ENCODE measurements around the gene MKLN1. TPM values are rescaled to one million over a fixed set of nuclear protein-coding genes. Genes with fewer than 3 reads are reported as not detected.

MKLN1 gene
- total and polyA plus RNA-seq, 2 donors (not counting 1 experiment from before 2014, with no cell fraction given): 8.5 to 68.4 TPM

DNA sequence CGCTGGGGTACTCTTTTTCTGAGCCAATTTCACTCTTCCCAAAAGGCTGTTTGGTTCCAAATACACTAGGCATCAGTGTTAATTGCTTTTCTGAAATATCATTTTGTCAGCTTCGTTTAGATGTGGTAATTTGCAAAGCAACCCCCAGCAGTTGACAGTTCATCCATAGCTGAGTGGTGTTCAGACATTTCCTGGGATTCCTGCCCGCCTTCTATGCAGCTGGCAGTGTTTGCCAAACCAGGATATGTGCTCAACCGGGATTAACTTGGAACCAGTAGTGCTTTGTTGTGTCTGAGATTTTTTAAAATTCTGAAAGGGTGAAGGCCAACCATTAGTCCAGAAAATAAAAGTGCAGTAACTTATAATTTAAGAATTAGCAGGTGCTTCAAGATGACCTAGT is 25.2 kb upstream of the MKLN1 start:
- H3K4me2 ChIP-seq (replicated peaks; ENCODE audit: low read depth, low read length, poor library complexity, severe bottlenecking): no peak overlapping the region
- WGBS (ENCODE audit: insufficient coverage): 91% methylated on average over 3 of the region's 4 CpGs
- CTCF ChIA-PET: interaction anchor here (0.7 to 3.4 kb wide), 24 partner anchors 10 to 406 kb away, joined by 3 to 25 read pairs (median 4); no protein-coding TSS in a partner anchor

More for the DNA sequence above, 25.2 kb upstream of the MKLN1 start:
- POLR2A ChIA-PET: interaction anchor here (0.8 kb wide), 1 partner anchor 195 kb away, joined by 4 read pairs; no protein-coding TSS in a partner anchor
- no peak for ATAC-seq (ENCODE audit: low read depth)
- Histone ChIP-seq H3K4me3 (ENCODE audit: control extremely low read depth in 1 of 5, extremely low read depth in 1 of 5, insufficient read depth in 1 of 5, low read depth in 2 of 5, low read length in 4 of 5) (no peak overlapping the region), H3K4me1 (ENCODE audit: control insufficient read depth in 2 of 2, insufficient read depth in 2 of 2, low read length in 2 of 2) (no peaks in the 10 kb centered on the region), H3K9ac (ENCODE audit: low read length) (no peak overlapping the region), H3K79me2 (ENCODE audit: control insufficient read depth, insufficient read depth, low read length) (no peaks in the 10 kb centered on the region), H3K9me3 (ENCODE audit: control extremely low read depth in 1 of 3, control insufficient read depth in 2 of 3, insufficient read depth in 1 of 3, low read length in 2 of 3) (peaks cover 0 to 10% (median 10%) of the 10 kb centered on the region in 3 donors), H4K20me1 (ENCODE audit: control insufficient read depth, insufficient read depth, low read length, poor library complexity, severe bottlenecking) (no peaks in the 10 kb centered on the region), H3K27ac (ENCODE audit: low read length in 2 of 2) (no peak overlapping the region), H3K27me3 (replicated peaks in 1 of 4; ENCODE audit: control extremely low read depth in 1 of 4, control insufficient read depth in 3 of 4, insufficient read depth in 4 of 4, low read length in 3 of 4) (no peaks in the 10 kb centered on the region), H2AFZ (ENCODE audit: insufficient read depth, low read depth, low read length, poor library complexity, severe bottlenecking) (no peak overlapping the region), H3K36me3 (replicated peaks in 1 of 2; ENCODE audit: control extremely low read depth in 1 of 2, control insufficient read depth in 1 of 2, extremely low read depth in 1 of 2, insufficient read depth in 2 of 2, low read length in 1 of 2) (no peaks in the 10 kb centered on the region)
- H3K4me3 Mint-ChIP-seq: no peak overlapping the region
- peaks cover 4% of the 10 kb centered on the region for H3K9me3 Mint-ChIP-seq (ENCODE audit: insufficient read depth)
- intact Hi-C loops (cut with micrococcal nuclease): loop anchor here (5.0 kb wide), 1 partner anchor 405 kb away; no protein-coding TSS in a partner anchor
- peaks cover 2% of the 10 kb centered on the region for H3K4me1 Mint-ChIP-seq
- H3K27me3 Mint-ChIP-seq: no peaks in the 10 kb centered on the region
- TF ChIP-seq, protein P1, sequence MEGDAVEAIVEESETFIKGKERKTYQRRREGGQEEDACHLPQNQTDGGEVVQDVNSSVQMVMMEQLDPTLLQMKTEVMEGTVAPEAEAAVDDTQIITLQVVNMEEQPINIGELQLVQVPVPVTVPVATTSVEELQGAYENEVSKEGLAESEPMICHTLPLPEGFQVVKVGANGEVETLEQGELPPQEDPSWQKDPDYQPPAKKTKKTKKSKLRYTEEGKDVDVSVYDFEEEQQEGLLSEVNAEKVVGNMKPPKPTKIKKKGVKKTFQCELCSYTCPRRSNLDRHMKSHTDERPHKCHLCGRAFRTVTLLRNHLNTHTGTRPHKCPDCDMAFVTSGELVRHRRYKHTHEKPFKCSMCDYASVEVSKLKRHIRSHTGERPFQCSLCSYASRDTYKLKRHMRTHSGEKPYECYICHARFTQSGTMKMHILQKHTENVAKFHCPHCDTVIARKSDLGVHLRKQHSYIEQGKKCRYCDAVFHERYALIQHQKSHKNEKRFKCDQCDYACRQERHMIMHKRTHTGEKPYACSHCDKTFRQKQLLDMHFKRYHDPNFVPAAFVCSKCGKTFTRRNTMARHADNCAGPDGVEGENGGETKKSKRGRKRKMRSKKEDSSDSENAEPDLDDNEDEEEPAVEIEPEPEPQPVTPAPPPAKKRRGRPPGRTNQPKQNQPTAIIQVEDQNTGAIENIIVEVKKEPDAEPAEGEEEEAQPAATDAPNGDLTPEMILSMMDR (IDR thresholded peaks at IDR 0.05): no peak
- TF ChIP-seq EZH2 (IDR thresholded peaks at IDR 0.05; ENCODE audit: borderline replicate concordance, insufficient read depth, low read depth, low read length, poor library complexity, severe bottlenecking): no peak
- no peak overlapping the region for H3K27ac Mint-ChIP-seq
- no peak for DNase-seq

Measured in B cell (primary cell).